Glomerular visceral epithelial cell (primary cell): ENCODE measurements around the gene FGFR3.

Source experiments
- DNase-seq: peaks from one replicate; pipeline ENCODE4 v3.0.0-alpha.2; 2016; ENCODE audit errors: extremely low spot score

Gene FGFR3

DNA sequence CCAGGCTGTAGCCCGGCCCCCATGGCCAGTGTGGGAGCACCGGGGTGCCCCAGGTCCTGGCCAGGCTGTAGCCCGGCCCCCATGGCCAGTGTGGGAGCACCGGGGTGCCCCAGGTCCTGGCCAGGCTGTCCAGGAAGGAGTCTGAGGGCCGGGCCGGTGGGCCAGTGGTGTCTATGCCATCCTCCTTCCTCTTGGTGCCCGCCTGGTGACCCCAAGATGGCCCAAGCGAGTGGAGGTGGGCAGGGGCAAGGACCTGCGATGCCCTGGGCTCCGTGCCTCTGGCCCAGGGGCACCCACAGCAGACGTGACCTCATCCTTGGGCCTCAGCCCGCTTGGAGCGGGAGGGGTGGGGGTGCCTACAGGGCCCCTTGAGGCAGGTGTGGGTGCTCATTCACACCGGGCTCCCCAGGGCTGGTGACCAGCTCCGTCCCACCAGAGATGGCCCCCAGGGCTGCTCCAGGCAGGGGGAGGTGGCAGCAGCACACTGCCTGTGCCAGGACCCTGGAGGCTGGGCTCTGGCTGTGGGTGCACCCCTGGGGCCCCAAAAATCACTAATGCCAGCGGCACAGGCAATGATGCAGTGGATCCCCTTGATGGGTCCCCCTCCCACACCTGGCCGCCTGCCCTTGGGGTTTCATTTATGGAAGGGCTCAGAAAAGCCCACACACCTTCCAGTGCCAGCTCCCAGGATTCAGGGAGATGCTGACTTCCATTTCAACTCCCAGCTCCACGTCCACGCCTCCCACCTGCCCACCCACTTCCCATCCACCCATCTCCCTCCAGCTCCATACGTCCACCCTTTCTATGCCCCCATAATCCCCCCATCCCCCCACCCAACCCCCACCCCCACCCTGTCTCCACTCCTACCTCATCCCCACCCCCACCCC lies 36.0 kb upstream of the FGFR3 start:
- no peak for DNase-seq

DNA sequence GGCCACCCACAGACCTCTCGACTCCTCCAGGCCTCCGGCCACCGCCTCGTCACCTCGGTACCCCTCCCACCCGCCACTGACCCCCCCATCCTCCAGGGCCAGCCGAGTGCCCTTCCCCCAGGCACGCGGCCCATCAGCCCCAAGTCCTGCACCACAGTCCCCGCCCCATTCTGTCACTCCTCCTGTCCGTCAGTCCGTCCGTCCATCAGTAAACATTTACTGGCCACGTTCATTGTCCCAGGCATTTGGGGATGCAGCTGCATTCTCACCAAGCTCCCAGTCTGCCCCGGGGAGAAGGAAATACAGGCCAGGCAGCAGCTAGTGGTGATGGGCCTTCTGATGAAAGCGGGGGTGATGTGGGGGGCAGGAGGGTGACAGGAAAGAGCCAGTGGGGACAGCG lies 35.3 kb upstream of the FGFR3 start:
- DNase-seq = no peak

DNA sequence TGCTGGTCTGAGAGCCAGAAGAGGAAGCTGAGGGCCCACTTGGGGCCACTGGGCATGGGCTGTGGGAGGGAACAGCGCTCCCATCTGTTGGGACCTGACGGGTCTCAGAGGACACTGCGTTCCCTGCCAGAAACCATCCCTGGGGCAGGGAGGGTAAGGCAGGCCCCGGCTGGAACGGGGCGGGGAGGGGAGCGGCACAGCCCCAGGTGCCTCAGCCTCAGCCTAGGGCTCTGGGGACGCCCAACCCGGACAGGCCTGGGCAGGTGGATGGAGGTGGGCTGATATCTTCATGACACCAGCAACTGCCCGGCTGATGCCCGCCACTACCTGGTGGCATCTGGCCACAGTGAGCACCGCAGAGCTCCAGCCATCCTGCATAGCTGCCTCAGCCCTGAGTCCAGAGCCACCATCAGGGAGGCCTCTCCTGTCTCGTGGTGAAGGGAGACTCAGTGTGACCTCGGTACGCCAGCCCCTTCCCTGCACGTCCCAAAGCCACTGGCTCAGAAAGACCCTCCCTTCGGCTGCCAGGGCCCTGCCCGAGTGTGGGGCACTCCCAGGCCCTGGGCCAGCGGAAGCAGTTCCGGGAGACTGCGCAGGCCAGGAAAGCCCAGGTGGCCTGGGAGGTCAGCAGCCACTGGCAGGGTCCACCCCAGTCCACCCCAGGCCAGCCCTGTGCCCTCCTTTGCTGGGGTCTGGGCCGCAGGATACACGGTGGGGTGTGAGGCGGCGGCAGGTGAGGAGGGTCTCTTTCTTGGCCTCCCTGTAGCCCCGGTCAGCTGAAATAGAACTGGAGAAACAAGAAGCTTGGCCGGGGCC lies 34.6 kb upstream of the FGFR3 start:
- DNase-seq = no peak

DNA sequence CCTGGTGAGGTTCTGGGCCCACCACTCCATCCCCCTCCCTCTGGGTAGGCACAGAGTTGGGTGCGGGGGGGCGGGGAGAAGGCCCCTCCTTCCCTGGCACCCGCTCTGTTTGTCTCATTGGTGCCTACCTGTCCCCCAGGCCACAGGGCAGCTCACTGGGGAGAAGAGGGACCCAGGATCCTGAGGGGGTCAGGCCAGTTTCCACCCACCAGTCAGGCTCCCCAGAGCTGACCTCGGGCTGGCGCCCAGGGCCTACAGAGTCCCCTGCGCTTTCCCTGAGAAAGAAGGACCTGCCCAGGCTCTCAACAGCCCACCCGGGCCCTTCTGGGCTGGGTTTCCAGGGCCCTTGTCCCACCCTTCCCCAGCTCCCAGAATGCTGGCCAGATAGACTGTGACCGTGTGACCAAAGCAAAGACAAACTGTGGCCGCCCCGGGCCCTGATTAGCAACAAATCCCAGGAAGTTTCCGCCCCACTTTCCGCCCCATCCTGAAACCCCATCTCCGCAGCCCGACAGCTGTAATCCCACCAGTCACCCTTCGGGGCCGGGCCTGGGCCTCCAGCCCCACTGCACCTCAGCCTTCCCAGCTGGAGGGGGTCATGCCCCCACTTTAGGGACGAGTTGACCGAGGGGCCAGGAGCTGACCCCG lies 33.8 kb upstream of the FGFR3 start:
- no peak for DNase-seq

DNA sequence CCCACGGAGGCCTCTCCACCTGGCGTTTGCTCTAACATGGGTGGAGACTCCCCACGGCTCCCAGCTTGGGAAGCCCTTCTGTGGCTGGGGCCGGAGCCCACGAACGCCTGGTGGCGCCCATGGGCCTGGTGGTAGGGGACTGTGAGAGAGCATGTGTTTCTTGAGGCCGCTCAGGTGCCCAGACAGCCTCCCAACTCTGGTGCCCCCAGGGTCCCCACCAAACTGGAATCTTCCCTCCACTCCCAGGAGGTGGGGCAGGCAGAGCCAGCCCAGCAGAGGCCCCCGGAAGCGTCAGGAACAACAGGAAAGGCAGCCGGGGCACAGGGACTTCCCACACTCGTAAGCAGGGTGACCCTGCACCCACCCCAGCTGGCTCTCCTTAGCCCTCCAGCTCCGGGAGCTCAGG lies 33.3 kb upstream of the FGFR3 start:
- no peak for DNase-seq

DNA sequence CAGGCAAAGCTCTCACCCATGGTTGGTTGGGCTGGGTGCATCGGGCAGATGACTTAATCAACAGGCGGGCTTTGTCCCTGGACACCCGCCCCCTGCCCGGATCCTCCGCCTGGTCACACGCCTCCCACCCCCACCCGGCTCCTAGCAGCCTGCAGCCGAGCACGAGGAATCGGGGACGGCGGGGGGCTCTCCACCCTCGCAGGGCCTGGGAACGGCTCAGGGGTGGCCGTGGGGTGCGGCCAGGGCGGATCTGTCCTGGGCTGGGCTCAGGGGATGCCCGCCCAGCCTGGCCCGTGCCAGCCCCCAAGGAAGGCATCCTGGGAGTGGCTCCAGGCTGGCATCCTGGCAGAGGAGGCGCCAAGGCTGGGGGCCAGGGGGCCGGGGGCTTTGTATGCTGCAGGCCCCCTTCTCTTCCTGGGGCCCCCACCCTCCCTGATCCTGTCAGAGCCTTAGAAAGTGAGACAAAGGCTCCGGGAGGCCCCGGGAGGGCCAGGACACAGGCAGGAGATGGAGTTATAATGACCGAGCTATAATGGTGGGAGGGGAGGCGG lies 32.5 kb upstream of the FGFR3 start:
- no peak for DNase-seq

DNA sequence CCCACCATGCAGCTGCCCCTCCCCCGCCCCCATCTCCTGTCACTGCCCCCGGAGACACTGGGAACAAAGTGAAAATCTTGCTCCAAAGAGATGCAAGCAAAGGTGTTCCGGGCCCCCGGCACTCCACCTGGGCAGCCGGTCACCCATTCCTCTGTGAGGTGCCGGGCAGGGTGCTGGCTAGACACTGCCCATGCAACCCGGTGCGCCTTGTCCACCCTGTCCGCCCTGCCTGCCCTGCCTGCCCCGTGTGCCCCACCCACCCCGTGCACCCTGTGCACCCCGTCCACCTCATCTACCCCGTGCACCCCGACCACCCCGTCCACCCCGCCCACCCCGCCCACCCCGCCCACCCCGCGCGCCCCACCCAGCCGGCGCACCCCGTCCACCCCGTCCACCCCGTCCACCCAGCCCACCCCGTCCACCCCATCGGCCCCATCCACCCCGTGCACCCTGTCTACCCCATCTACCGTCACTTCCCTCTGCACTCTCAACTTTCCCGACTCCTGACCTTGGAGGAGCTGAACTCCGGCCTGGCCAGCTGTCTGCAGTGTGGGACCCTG lies 31.9 kb upstream of the FGFR3 start:
- no peak for DNase-seq

DNA sequence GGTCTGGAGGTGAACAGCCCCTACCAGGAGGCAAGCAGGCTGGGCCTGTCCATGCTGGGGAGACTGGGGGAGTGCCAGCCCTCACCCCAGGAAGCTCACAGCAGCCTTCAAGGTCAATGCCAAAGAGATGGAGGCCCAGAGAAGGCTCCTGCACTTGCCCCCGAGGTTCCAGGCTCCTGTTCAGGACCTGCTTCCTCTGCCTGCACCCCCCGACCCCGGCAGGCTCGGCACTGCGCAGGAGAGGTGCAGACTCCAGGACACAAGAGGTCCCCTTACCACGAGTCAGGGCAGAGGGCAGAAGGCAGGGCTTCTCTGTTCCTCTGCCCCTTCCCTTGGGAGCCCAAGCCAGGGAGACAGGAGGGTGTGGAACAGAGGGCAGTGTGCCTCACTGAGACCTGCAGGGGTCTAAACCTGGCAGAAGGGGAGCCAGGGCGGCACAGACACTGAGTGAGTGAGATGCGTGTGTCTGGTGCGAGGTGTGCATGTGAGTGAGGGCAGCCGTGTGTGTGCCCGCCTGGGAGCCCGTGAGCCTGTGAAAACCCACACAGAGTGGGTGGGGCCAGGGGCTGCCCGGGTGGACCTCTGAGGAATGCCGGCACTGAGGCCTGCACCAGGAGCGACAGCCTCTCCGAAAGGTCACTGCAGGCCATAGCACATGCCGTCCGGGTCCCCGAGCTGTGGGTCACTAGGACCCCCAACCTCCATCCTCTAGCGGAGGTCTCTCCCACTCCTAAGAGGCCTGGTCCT lies 30.7 kb upstream of the FGFR3 start:
- DNase-seq = no peak

DNA sequence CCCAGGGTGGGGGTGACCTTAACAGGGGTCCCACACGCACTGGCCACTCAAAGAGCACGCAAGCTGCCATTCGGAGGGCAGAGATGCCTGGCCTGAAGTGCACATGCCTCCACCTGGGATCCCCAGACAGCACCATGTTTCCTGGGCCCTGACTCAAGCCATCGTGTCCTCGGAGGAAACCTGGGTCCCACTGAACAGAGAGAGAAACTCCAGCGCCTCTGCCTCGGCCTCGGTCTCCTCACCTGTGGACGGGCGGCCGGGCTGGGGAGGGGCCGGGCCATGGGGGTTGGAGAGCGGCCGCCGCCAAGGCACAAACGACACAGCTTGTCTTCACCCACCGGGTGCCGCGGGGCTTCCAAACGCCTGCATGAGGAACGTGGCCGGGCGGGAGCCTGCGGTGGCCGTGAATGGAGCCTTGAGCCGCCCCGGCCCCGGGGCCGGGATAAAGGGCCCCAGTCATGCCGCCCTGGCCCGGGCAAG lies 30.0 kb upstream of the FGFR3 start:
- no peak for DNase-seq

DNA sequence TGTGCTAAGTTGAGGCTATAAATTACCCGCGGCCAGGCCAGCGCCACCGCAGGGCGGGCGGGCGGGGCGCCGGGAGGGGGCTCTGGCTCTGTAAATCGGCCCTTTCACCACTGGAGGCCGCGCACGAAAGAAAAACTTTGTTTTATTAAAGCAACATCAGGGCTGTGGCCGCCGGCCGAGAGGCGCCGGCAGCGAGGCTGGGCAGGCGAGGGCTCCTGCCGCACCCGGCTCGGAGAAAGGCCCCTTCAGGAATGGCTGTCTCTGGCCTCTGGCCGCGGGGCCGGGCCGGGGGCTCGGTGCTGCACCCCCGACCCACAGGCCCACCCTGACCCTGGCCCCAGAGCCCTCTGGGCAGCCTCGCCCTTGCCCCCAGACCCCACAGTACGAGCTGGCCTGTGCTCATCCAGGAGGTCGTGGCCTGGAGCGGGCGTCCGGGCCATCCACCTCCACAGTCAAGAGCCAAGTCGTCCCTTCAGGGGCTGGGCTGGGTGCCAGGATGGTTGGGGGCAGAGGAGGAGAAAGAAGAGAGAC lies 29.5 kb upstream of the FGFR3 start:
- DNase-seq = peak; percentile 57

DNA sequence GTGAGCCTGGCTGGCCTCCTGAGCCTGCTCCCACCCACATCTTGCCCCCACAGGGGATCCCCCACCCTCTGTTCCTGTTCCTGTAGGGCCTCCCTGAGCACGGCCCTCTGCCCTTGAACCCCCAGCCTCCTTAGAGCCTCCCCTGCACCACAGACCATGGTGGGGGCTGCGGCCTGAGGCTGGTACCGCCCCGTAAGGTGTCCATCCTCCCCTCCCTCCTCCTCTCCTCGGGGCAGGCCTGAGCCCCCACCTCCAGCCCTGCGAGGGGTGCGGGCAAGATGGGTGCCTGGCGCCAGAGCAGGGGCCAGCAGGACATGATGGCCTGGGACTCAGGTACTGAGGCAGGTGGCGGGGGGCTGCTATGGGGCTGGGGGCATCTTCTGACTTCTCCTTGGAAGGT lies 28.4 kb upstream of the FGFR3 start:
- no peak for DNase-seq

DNA sequence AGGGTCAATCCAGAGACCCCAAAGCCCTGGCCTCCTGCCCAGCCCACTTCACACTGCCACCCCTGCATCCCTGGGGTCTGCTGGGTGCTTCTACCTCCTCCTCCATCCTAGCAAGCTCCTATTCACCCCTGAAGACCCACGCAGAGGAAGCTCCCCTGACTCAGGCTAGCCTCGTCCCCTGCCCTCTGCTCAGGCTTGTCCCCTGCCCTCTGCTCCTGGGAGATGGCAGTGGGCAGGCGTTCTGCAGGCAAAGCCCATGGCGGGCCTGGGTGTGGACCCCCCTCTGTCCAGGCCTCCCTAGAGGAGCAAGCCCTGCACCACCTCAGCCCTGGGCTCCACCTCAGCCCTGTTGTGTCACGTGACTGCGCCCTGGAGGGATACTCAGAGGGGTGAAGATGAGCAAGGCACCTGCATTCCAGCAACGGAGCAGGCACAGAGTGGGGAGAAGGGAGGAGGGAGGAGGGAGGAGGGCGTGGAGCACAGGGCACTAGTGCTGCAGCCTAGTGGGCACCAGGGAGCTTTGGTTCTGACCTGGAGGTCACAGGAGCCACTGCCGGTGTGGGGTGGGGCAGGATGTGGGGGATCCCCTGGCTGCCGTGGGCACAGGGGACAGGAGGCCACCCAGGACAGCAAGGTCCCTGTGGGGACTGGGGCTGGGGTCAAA lies 27.6 kb upstream of the FGFR3 start:
- DNase-seq = no peak

DNA sequence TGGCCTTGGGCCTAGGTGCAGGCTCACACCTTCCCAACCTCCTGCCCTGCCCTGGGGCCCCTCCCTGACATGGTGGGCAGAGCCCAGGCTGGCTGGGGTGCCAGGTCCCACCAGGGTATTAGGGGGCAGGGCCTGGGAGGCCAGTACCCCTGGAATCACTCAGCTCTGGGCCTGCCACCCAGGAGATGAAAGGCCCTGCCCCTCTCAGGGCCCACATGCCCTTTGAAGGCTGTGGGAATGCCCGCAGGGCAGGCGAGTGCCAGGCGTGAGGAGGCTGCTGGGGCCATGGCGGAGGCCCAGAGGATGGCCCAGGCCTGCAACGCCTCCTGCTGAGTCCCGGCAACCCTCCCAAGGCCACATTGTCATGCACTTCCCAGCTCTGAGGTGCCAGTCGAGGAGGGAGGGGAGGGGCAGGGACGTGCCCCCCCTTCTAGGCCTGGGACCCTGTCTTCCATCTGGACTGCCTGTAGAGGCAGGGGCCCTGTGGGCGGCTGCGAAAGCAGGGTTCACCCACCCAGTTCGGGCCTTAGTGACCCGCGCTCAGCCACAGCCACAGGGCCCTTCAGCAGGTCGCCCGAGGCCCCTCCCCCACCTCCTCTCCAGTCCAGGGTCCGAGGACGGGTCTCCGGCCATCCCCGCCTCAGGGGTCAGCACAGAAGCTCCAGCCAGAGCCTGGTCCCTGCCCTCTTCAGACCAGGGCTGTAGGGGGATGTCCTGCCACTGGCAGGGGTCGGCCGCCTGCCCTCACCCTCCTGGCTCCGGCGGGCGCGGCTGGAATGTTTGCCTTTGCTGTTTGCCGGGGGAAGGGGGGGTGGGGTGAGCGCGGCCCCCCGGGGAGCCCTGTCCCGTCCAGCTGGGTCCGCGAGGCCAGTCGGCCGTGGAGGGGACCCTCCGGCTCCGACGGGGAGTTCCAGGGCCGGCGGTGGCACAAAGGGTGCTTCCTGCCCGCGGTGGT lies 26.7 kb upstream of the FGFR3 start:
- no peak for DNase-seq

DNA sequence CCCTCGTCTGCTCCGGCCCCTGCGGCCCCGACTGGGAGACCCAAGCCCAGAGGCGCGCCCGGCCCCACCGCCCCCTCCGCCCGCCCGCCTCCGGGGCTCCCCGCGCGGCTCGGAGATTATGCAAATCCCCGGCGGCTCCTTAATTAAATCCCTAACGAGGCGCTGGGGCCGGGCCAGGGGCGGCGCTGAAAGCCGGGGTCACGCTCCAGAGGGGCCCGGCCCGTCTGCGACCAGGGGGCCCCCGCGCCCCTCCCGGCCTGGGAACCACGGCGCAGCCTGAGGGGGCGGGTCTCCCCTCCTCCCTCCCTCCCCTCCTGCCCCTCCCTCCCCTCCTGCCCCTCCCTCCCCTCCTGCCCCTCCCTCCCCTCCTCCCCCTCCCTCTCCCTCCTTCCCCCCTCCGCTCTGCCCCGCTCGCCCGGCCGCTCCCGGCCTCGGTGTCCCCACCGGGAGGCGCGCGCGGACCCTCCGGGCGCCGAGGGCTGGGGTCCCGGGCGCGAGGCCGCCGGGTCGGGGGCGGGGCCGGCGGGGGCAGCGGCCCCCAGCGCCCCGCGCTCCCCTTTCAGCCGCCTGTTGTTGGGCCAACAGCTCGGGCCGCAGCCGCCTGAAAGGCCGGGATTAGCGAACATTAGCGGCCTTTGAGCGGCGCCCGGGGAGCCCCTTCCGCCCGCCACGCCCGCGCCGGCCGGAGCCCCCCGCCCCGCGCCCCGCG lies 25.9 kb upstream of the FGFR3 start:
- no peak for DNase-seq

DNA sequence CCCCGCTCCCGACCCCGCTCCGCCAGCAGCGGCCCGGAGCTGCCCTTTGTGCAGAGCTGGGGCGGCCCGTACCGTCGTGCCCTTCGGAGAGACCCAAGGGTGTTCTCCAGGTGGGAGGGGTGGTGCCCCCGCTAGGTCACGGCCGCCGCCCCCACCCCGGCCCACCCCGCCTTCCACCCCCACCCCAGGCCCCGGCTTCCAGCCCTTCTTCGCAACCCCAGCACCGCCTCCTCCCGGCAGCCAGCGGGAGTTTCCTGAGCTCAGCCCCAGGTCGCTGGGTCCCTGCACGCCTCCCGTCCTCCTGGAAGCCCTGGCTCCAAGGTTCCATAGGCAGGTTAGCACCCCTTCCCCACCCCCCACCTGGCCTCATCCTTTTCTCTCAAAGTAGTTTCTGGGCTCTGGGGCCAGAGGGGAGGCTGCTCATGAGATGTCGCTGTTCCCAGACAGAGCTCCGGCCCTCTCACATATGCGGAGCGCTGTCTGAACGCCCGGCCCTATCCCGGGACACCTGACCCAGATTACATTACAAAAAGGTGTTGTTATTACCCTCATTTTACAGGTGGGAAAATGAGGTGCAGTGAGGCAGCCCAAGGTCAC lies 25.2 kb upstream of the FGFR3 start:
- DNase-seq = peak; percentile 44

DNA sequence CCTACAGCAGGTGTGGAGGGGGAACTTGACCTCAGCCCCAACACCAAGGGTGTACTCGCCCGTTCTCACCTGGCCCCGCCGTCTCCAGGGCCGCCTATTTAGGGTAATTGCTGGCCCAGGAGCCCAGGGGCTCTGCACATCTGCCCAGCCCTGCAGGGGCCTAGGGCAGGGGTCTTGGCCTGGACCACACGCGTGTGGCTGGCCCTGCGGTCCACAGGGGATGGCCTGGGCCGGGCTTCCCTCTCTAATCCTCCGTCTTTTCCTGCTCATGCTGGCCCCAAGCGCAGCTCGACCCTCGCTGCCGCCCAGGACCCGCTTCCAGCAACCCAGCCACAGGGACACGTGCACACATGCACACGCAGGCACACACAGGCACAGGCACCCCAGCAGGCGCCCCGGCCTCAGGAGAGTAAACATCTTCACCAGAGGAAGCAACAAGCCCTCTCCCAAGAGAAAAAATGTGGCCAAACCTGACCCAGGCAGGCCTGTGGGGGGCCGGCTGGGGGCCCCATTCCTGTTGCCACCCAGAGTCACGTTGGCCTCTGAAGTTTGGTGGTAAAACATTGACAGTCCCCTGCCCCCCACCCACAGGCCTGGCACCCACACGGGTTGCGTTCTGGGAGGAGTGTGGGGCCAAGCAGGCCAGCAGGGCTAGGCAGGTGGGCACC lies 24.6 kb upstream of the FGFR3 start:
- DNase-seq = no peak

DNA sequence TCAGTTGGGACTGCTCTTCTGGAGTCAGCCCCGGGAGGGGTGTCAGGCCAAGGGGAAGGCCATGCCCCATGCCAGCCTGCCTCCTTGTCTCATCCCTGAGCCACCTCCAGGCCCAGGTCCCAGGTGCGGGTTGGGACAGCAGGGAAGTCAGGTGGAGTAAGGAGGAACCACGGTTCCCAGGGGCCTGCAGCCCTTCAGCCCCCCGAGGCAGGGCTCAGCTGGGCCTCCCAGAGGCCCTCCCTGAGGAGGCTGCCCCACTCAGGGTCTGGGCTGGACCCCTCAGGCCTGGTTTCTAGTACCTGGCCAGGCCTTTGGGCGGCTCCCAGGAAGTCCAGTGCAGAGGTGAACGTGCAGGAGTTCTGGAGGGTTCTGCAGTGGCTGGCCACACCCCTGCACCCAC lies 23.4 kb upstream of the FGFR3 start:
- DNase-seq = no peak
